Activated naive CD4-positive, alpha-beta T cell treated with anti-CD3 and anti-CD28 coated beads, Interleukin-2, amount 10 ng/mL, durations not matched to agents 7 days and 5 days (primary cell): ENCODE results near the gene CNTN5.

Source experiments
- CTCF ChIA-PET: fragments of 350-600 bp; sonication (Branson Sonifier 250); formaldehyde crosslinking; loops from one replicate; lab custom pipeline; 2021; ENCODE audit warnings: antibody characterized with exemption; lab: Charles Lee
- DNase-seq: peaks from one replicate; pipeline ENCODE4 v3.0.0-alpha.2; 2020
- H3K27ac Mint-ChIP-seq: one replicate; pipeline ENCODE4 v1.8.0; 2021; ENCODE audit warnings: mild to moderate bottlenecking, moderate library complexity, mixed read lengths
- H3K27me3 Mint-ChIP-seq: one replicate; pipeline ENCODE4 v1.8.0; 2021; ENCODE audit warnings: mild to moderate bottlenecking, mixed read lengths
- H3K36me3 Mint-ChIP-seq: one replicate; pipeline ENCODE4 v1.8.0; 2021; ENCODE audit warnings: mixed read lengths
- H3K4me1 Mint-ChIP-seq: one replicate; pipeline ENCODE4 v1.8.0; 2021; ENCODE audit warnings: mixed read lengths
- H3K4me3 Mint-ChIP-seq: one replicate; pipeline ENCODE4 v1.8.0; 2021; ENCODE audit warnings: mild to moderate bottlenecking, moderate library complexity, mixed read lengths
- H3K9me3 Mint-ChIP-seq: one replicate; pipeline ENCODE4 v1.8.0; 2021; ENCODE audit warnings: mixed read lengths

CNTN5 gene

DNA sequence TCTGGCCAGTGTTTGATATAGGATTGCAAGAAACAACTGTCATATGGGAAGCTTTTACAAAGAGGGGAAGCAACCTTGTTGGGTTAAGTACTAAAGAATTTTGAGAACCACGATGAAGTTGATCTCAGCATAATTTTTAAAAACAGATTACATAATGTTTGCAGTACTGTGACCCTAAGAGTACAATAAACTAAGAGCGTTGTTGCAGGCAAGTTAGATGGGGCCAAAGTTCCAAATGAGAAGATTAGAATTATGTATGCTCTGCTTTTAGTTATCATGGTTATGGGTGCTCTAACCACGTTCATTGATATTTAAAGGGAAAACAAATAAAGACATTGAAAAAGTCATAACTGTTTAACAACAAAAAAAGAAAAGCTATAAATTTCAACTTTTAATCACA lies 177.5 kb downstream of the CNTN5 start:
- Mint-ChIP-seq H3K4me3 (no peak overlapping the region), H3K27me3 (no peaks in the 10 kb centered on the region), H3K36me3 (no peaks in the 10 kb centered on the region), H3K27ac (no peak overlapping the region), H3K9me3 (peaks cover 8% of the 10 kb centered on the region), H3K4me1 (no peaks in the 10 kb centered on the region)
- no peak for DNase-seq
- CTCF ChIA-PET, result no interaction called here

DNA sequence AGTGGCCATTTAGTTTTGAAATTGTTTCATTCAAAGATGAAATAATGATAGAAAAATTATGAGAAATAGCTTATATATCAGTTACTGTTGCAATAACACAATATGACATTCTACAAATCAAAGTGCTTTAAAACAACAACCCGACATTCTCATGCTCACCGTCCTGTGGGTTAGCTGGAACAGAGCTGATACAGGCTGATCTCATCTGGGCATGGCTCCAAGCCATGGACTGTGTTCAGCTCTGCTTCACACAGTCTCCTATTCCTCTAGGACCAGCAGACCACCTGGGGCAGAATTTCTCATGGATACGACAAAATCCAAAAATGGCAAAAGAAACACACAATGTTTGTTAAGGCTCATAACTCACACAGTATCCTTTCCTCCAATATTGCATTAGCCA lies 178.6 kb downstream of the CNTN5 start:
- H3K36me3 Mint-ChIP-seq, result no peaks in the 10 kb centered on the region
- H3K9me3 Mint-ChIP-seq, result peaks cover 8% of the 10 kb centered on the region
- DNase-seq, result no peak
- H3K4me1 Mint-ChIP-seq, result no peaks in the 10 kb centered on the region
- no peak overlapping the region for H3K27ac Mint-ChIP-seq
- CTCF ChIA-PET, result no interaction called here
- no peaks in the 10 kb centered on the region for H3K27me3 Mint-ChIP-seq
- no peak overlapping the region for H3K4me3 Mint-ChIP-seq

DNA sequence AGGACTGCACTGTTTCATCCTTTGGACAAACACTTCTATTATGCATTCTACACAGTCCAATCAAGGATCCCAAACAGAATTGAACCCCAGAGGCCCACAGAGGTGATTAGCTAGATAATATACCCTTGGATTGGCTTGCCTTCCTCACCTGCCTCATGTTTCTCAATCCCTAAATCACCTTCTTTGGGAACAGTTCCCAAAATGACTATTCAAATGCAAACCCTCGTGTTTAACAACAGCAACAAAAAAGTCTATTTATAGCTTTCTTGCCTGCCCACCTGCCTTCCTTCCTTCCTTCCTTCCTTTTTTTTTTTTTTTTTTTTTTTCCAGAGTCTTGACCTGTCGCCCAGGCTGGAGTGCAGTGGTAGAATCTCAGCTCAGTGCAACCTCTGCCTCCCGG lies 180.0 kb downstream of the CNTN5 start:
- CTCF ChIA-PET, result no interaction called here
- H3K36me3 Mint-ChIP-seq, result no peaks in the 10 kb centered on the region
- H3K27me3 Mint-ChIP-seq, result no peaks in the 10 kb centered on the region
- H3K9me3 Mint-ChIP-seq, result peaks cover 8% of the 10 kb centered on the region
- DNase-seq, result no peak
- H3K4me1 Mint-ChIP-seq, result no peaks in the 10 kb centered on the region
- H3K4me3 Mint-ChIP-seq, result no peak overlapping the region
- H3K27ac Mint-ChIP-seq, result no peak overlapping the region

DNA sequence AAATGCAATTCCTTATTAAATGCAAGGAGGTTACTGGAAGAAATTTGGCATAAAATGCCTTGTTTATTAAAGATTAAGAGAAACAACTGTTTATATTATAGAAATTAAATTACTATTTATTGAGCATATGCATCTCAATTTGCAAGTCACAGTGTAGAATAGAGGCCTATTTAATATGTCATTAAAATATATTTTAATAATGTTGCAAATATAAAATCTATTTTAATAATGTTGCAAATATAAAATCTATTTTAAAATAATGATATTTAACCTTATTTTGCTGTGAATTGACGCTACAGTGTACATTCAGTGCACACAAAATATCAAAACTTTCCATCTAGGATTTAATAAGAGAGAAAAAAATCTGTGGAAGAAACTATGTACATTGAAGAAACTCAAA lies 188.1 kb downstream of the CNTN5 start:
- CTCF ChIA-PET, result no interaction called here
- peaks cover 11% of the 10 kb centered on the region for H3K9me3 Mint-ChIP-seq

DNA sequence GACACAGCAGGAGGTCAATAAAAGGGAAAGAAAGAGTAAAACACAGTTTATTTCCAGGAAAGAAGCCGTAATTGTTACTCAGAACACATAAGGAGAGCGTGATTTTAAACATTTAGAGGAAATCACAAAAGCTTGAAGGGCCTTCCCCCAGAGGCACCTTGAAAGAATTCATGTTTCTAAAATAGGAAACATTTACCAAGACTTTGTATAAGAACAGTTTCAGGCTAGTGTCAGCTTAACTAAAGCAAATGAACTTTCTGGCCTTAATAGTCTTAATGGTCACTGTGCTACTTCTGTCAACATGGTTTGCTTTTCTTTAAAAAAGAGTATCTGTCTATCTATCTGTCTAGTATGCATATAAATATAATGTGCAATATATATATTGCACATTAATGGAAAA lies 208.8 kb downstream of the CNTN5 start:
- Mint-ChIP-seq H3K4me3 (no peak overlapping the region), H3K36me3 (no peaks in the 10 kb centered on the region), H3K9me3 (peaks cover 17% of the 10 kb centered on the region), H3K27me3 (no peaks in the 10 kb centered on the region), H3K27ac (no peak overlapping the region), H3K4me1 (no peaks in the 10 kb centered on the region)
- CTCF ChIA-PET, result no interaction called here
- DNase-seq, result no peak

More for the DNA sequence above, 188.1 kb downstream of the CNTN5 start:
- Mint-ChIP-seq H3K4me3 (no peak overlapping the region), H3K4me1 (no peaks in the 10 kb centered on the region), H3K27me3 (no peaks in the 10 kb centered on the region), H3K27ac (no peak overlapping the region), H3K36me3 (no peaks in the 10 kb centered on the region)
- no peak for DNase-seq

DNA sequence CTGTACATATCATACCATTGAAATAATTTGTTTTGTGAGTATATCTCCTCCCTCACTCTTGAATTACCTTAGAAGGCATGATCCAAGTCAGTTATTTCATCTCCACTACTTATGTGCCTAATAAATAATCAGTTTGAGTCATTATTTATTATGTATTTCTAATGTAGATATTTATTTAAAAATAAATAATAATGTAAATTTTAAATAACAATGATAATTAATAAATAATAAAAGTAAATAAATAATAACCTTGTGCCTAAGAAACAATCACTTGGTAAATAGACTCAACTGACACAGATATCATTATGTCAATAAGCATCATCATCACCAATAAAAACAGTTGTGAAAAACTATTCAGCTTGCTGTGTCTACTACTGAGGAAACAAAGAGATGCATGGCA lies 213.8 kb downstream of the CNTN5 start:
- CTCF ChIA-PET, result no interaction called here
- H3K4me1 Mint-ChIP-seq, result no peaks in the 10 kb centered on the region
- peaks cover 13% of the 10 kb centered on the region for H3K9me3 Mint-ChIP-seq
- DNase-seq, result no peak
- no peak overlapping the region for H3K27ac Mint-ChIP-seq
- no peaks in the 10 kb centered on the region for H3K27me3 Mint-ChIP-seq
- H3K36me3 Mint-ChIP-seq, result no peaks in the 10 kb centered on the region
- H3K4me3 Mint-ChIP-seq, result no peak overlapping the region

DNA sequence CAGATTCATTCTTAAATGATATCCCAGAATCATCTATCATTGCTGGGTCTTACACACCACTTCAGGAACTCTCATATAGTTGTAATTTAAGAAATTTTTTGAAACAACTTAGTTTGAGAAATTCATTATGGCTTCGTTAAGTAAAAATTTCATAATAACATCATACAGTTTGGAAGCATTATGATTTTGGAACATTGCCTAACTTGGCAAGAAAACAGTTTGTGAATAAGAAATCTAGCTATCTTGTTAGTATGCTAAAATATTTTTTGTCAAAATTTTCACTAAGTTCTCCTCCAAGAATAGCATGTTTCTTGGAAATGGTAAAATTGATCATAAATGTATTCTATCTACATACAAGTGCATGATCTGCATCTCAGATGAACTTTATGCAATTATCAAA lies 217.7 kb downstream of the CNTN5 start:
- H3K27me3 Mint-ChIP-seq, result no peaks in the 10 kb centered on the region
- H3K4me1 Mint-ChIP-seq, result no peaks in the 10 kb centered on the region
- DNase-seq, result no peak
- CTCF ChIA-PET, result no interaction called here
- no peak overlapping the region for H3K4me3 Mint-ChIP-seq
- H3K27ac Mint-ChIP-seq, result no peak overlapping the region
- no peaks in the 10 kb centered on the region for H3K36me3 Mint-ChIP-seq
- H3K9me3 Mint-ChIP-seq, result peaks cover 7% of the 10 kb centered on the region

DNA sequence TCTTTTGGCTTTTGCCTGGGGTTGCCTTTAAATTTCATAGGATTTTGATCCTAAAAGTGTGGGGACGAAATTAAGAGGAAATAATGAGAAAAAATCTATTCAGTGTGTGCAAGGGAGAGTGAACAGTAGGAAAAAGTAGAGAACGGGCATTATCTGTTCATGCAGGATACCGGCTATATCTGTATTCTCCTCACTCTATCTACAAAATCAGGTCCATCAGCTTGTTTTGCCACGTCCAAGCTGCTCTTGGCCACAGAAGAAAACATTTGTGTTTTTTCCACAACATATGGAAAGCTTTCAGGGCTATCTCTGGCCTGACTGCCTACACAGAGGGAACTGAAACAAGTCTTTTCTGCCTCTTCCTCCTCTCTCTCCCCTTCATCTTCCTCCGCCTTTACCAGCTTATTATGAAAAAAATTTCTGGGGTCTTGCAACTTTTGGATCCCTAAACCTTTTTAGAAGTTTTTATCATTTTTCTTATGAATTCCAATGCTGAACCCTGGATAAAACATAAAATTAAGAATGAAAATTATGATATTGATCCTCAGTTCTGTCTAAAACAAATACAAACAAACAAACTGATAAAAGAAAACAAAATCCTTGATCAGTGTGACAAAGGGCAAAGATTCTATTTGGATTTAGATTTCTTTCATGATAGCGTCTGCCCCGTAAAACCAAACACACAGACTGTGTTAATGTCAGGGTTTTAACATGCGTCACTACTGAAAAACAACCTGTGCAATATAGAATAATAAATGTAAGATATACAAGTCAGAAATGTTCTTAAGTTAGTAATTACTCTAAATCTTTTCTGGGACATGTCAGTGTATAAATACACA lies 219.7 kb downstream of the CNTN5 start:
- no peak for DNase-seq
- H3K27me3 Mint-ChIP-seq, result no peaks in the 10 kb centered on the region

DNA sequence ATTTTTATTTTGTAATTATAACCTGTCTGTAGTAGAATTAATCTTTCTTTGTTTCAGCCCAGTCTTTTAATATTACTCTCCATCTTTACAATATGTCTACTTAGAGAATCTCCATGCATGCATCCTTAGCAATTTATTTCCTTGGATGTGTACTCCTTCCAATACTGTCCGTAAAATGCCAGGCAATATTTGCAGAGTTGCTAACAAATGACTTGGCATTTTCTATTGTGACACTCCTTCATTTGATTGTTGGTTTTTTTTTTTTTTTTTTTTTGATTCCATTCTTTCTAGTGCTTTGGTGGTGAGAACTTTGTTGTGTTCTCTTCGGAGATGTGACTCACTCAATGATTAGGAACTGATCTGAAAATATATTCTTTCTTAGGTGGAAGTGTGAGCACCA lies 220.3 kb downstream of the CNTN5 start:
- H3K9me3 Mint-ChIP-seq, result peaks cover 3% of the 10 kb centered on the region
- CTCF ChIA-PET, result no interaction called here
- no peaks in the 10 kb centered on the region for H3K36me3 Mint-ChIP-seq
- no peak for DNase-seq
- no peaks in the 10 kb centered on the region for H3K27me3 Mint-ChIP-seq
- H3K27ac Mint-ChIP-seq, result no peak overlapping the region
- no peaks in the 10 kb centered on the region for H3K4me1 Mint-ChIP-seq
- H3K4me3 Mint-ChIP-seq, result no peak overlapping the region

More for the DNA sequence above, 219.7 kb downstream of the CNTN5 start:
- Mint-ChIP-seq H3K9me3 (peaks cover 3% of the 10 kb centered on the region), H3K27ac (no peak overlapping the region), H3K36me3 (no peaks in the 10 kb centered on the region), H3K4me3 (no peak overlapping the region), H3K4me1 (no peaks in the 10 kb centered on the region)
- CTCF ChIA-PET, result no interaction called here

DNA sequence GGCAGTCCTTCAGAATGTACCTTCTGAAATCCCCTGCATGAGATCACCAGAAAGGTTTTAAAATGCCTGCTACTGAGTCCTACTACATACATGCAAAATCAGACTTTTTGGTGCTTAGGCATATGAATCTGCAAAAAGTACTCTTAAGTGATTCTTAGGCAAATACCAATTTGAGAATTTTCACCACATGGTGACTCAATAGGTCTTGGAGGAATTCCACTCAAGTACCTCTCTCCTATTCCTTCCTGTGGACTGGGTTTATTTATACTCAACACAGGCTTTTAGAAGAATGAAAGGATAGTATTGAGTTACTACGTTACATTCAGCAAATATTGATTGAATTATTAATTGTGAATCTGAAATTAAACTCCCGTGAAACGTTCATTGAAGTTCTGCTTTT lies 223.9 kb downstream of the CNTN5 start:
- Mint-ChIP-seq H3K9me3 (peaks cover 3% of the 10 kb centered on the region), H3K4me3 (no peak overlapping the region), H3K27me3 (no peaks in the 10 kb centered on the region), H3K4me1 (no peaks in the 10 kb centered on the region), H3K36me3 (no peaks in the 10 kb centered on the region), H3K27ac (no peak overlapping the region)
- CTCF ChIA-PET, result no interaction called here
- no peak for DNase-seq

DNA sequence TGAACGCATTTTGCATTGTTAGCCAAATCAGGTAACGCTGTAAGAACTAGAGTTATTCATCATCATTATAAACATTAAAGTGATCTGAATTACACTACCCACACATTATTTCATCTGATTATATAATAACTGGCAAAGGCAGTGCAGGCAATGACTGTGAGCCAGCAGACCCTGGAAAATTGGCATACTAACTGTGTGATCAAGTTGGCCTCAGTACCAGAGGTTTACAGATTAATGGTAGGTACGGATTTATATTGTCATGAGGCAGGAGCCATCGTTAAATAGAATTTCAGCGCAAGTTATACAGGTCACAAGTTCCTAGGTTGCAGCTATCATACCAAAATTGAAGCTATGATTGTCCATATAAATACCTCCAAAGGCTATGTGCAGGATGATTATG lies 225.4 kb downstream of the CNTN5 start:
- Mint-ChIP-seq H3K27me3 (no peaks in the 10 kb centered on the region), H3K36me3 (no peaks in the 10 kb centered on the region), H3K27ac (no peak overlapping the region), H3K4me3 (no peak overlapping the region), H3K4me1 (no peaks in the 10 kb centered on the region), H3K9me3 (peaks cover 3% of the 10 kb centered on the region)
- no peak for DNase-seq
- CTCF ChIA-PET, result no interaction called here

DNA sequence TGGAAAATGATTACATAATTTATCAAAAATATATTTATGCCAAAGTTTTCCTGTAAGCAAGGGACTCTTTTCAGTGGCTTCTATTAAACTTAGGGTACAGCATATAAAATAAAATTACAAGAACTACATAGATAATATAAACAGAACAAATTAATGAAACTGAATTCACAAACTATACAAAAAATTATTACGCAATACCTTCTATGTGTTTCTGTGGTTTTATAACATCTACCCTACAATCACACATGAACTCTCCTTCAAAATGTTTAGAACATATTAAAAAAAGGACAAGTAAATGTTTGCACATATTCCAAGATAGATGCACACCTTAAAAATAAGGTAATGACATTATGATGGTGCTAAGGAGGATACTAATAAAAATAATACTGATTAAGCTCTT lies 235.9 kb downstream of the CNTN5 start:
- no peaks in the 10 kb centered on the region for H3K4me1 Mint-ChIP-seq
- CTCF ChIA-PET, result no interaction called here
- no peak overlapping the region for H3K27ac Mint-ChIP-seq
- no peaks in the 10 kb centered on the region for H3K9me3 Mint-ChIP-seq
- H3K27me3 Mint-ChIP-seq, result no peaks in the 10 kb centered on the region
- H3K4me3 Mint-ChIP-seq, result no peak overlapping the region
- DNase-seq, result no peak
- no peaks in the 10 kb centered on the region for H3K36me3 Mint-ChIP-seq

DNA sequence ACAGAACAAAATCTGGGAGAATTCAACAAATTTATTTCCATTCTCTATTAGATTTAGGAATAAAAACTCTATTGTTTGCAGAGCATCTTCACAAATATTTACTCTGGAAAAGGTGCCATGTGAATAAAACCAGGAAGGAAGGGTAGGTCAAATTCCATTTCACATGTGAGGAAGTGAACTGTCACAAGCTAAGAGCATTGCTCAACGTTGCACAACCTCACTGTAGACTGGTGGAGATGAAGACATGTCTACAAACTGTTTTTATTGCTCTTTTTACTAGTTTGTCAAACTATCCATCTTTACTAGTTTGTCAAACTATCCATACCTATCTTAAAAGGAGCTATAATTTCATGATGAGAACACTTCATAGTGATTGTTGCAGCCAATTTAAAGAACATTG lies 236.4 kb downstream of the CNTN5 start:
- no peak for DNase-seq
- Mint-ChIP-seq H3K9me3 (no peaks in the 10 kb centered on the region), H3K36me3 (no peaks in the 10 kb centered on the region), H3K27ac (no peak overlapping the region), H3K4me1 (no peaks in the 10 kb centered on the region), H3K4me3 (no peak overlapping the region), H3K27me3 (no peaks in the 10 kb centered on the region)
- CTCF ChIA-PET, result no interaction called here

DNA sequence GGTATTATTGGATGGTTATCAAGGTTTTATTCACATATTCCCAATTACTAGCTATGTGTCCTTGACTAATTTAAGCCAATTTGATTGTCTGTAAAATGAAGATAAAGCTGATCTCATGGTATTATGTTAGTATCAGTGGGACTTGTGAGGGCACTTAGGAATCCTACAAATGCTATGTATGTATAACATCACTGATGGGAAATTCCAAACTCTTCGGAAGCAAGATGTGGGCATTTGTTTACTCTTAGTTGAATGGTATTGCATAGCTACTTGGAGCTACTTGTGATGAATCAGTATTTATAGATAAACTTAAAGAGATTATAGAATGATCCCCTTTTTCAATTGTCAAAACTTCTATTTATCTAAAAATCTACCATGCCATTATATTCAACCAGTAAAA lies 239.9 kb downstream of the CNTN5 start:
- no peak for DNase-seq
- Mint-ChIP-seq H3K27me3 (no peaks in the 10 kb centered on the region), H3K4me1 (no peaks in the 10 kb centered on the region), H3K27ac (no peak overlapping the region), H3K36me3 (no peaks in the 10 kb centered on the region), H3K4me3 (no peak overlapping the region), H3K9me3 (no peaks in the 10 kb centered on the region)
- CTCF ChIA-PET, result no interaction called here

DNA sequence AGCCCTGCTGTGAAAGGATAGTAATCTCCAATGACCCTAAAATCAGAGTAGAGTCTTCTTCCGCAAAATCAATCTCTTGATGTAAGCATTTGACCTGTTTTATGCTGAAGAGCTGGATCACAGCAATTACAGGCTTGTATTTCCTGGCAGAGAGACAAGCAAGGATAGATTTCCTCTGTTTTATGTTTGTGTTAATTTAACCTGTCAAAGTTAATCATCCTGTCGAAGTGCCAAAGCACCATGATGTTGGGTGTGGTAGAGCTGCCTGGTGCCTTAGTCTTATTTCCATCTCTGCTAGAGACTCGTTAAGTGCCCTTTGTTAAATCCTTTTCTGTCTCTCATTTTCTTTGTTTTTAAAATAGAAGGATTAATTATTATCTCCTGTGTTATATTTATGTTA lies 248.1 kb downstream of the CNTN5 start:
- no peak for DNase-seq
- H3K36me3 Mint-ChIP-seq, result no peaks in the 10 kb centered on the region
- H3K9me3 Mint-ChIP-seq, result peaks cover 2% of the 10 kb centered on the region
- CTCF ChIA-PET, result no interaction called here
- H3K4me1 Mint-ChIP-seq, result no peaks in the 10 kb centered on the region
- H3K27me3 Mint-ChIP-seq, result no peaks in the 10 kb centered on the region
- no peak overlapping the region for H3K4me3 Mint-ChIP-seq
- no peak overlapping the region for H3K27ac Mint-ChIP-seq
